ENCODE measurements around the gene SLC22A3. TPM values are rescaled to one million over a fixed set of nuclear protein-coding genes. Genes with fewer than 3 reads are reported as not detected.

Gene SLC22A3
- total and polyA plus RNA-seq, 2 of the 13 experiments (the other 11 are each of a cell fraction or from before 2014, with no cell fraction given): 12.0 to 31.5 TPM

GRCh38 chr6:160336200-160336599 lies 12.0 kb upstream of the SLC22A3 start:
- H2AFZ ChIP-seq (ENCODE audit: low read length): no peak overlapping the region
- CTCF ChIA-PET (ENCODE audit: low intra/inter-chr PET ratio, low total read pairs): no interaction called here
- FAIRE-seq: no peak
- DNase-seq (ENCODE audit: low spot score): no peak
- H3K79me2 ChIP-seq (ENCODE audit: insufficient read depth, low read length): no peaks in the 10 kb centered on the region
- H3K4me3 ChIP-seq (replicated peaks in 1 of 3; ENCODE audit: insufficient read depth in 1 of 3, low read depth in 2 of 3, low read length in 3 of 3): no peak overlapping the region
- peaks cover 0 to 40% of the 10 kb centered on the region in 2 experiments; a peak in 3 of 5 replicates for H3K27me3 ChIP-seq (ENCODE audit: control insufficient read depth in 1 of 2, insufficient read depth in 2 of 2, low read length in 2 of 2)
- H3K9me3 ChIP-seq (ENCODE audit: low read length): no peaks in the 10 kb centered on the region
- H3K4me1 ChIP-seq (ENCODE audit: insufficient read depth, low read length): no peaks in the 10 kb centered on the region
- H3K4me2 ChIP-seq (ENCODE audit: low read depth, low read length): no peak overlapping the region
- H3K9ac ChIP-seq (ENCODE audit: insufficient read depth, low read depth, low read length): no peak overlapping the region
- TF ChIP-seq ZNF230 (CRISPR knock-in tag; IDR thresholded peaks at IDR 0.05): no peak
- TF ChIP-seq ZNF292 (CRISPR knock-in tag; IDR thresholded peaks at IDR 0.05; ENCODE audit: borderline replicate concordance, low read depth): no peak
- no peak for TF ChIP-seq PRDM15 (CRISPR knock-in tag; IDR thresholded peaks at IDR 0.05)
- no peak for TF ChIP-seq TBP (CRISPR knock-in tag; IDR thresholded peaks at IDR 0.05)
- TF ChIP-seq ZNF569 (CRISPR knock-in tag; IDR thresholded peaks at IDR 0.05; ENCODE audit: borderline replicate concordance): no peak
- TF ChIP-seq HNRNPH1 (optimal IDR thresholded peaks at IDR 0.05; ENCODE audit: low read depth, low read length): no peak
- TF ChIP-seq ZNF781 (CRISPR knock-in tag; IDR thresholded peaks at IDR 0.05; ENCODE audit: borderline replicate concordance, not compliant biosample characterization): no peak
- no peak for TF ChIP-seq RFX3 (CRISPR knock-in tag; IDR thresholded peaks at IDR 0.05)
- no peak for TF ChIP-seq HIVEP1 (CRISPR knock-in tag; IDR thresholded peaks at IDR 0.05)
- no peak for TF ChIP-seq ZNF101 (CRISPR knock-in tag; IDR thresholded peaks at IDR 0.05; ENCODE audit: borderline replicate concordance, low read depth)
- no peak for TF ChIP-seq ZNF704 (CRISPR knock-in tag; IDR thresholded peaks at IDR 0.05; ENCODE audit: borderline replicate concordance)
- no peaks in the 10 kb centered on the region for H3K36me3 ChIP-seq (replicated peaks in 1 of 2; ENCODE audit: control insufficient read depth in 1 of 2, insufficient read depth in 2 of 2, low read length in 2 of 2)
- WGBS (ENCODE audit: low lambda C conversion rate): 82% methylated on average over 5 of the region's 5 CpGs
- POLR2A ChIA-PET: no interaction called here
- no TSS peak for BruUV-seq (replicated peaks)
- intact Hi-C loops (cut with micrococcal nuclease; ENCODE audit: unreplicated experiment): no loop called here
- no peaks in the 10 kb centered on the region for H4K20me1 ChIP-seq (ENCODE audit: insufficient read depth, low read length)
- H3K27ac ChIP-seq (ENCODE audit: extremely low read length, insufficient read depth, low read length): no peak overlapping the region
- no peak for ATAC-seq
- in situ Hi-C loops (cut with HindIII; ENCODE audit: extremely low pct_ligation_motif_present, low pct_unique_long_range_greater_than_20kb): no loop called here

All from HepG2 (cell line).